GM18951 (cell line): ENCODE measurements around the gene HPD.

ENCODE experiments used
- POLR2A ChIP-seq: IDR thresholded peaks from 4 replicates; pipeline ENCODE4 v1.6.1; 2011; ENCODE audit warnings: mild to moderate bottlenecking; ENCODE audit not compliant: insufficient read length, insufficient read depth; ENCODE audit errors: extremely low read depth
- in situ Hi-C: fragments of 300-500 bp; cut with MboI; formaldehyde crosslinking; loops from one replicate; pipeline ENCODE4 v1.12.0; 2022; ENCODE audit warnings: low sequenced_read_pairs, mixed read lengths, inconsistent platforms; ENCODE audit not compliant: unreplicated experiment

Gene HPD

DNA sequence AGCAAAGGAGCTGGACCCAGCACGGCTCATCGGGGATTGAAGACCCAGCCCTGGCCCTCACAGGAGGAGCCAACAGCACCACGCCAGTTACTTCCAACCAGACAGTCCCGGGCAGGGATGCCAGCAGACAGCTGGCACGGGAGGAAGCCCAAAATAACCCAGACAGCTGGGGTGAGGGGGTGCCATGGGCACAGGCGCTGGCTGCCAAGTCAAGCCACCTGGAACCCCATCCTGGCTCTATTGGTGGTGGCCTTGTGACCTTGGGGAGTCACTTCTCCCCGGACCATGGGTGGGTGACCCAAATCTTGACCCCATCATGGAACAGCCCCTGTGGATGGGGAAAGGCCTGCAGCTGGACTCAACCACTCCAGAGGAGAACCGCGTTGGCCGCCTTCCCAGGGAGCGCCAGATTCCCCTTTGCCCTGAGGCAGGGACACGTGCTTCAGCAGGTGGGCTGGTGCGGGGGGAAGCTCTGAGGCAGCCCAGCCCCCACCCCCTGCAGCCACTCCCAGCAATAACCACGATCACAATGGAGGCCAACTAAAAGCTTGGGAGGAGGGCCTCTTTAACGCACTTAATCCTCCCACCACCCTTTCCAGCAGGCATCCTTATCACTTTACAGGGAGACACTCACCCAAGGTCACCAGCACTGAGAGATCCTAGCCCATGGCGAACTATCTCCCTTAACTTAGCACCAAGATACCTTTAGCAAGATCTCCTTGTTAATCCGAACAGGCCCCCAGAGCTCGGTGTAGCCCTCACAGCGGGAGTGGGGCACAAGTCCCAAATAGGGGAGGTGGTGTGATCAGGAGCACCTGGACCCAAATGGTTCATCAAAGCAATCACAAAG, 60.5 kb downstream of the HPD start:
- in situ Hi-C loops = no loop called here
- peak; percentile 25 for TF ChIP-seq POLR2A

DNA sequence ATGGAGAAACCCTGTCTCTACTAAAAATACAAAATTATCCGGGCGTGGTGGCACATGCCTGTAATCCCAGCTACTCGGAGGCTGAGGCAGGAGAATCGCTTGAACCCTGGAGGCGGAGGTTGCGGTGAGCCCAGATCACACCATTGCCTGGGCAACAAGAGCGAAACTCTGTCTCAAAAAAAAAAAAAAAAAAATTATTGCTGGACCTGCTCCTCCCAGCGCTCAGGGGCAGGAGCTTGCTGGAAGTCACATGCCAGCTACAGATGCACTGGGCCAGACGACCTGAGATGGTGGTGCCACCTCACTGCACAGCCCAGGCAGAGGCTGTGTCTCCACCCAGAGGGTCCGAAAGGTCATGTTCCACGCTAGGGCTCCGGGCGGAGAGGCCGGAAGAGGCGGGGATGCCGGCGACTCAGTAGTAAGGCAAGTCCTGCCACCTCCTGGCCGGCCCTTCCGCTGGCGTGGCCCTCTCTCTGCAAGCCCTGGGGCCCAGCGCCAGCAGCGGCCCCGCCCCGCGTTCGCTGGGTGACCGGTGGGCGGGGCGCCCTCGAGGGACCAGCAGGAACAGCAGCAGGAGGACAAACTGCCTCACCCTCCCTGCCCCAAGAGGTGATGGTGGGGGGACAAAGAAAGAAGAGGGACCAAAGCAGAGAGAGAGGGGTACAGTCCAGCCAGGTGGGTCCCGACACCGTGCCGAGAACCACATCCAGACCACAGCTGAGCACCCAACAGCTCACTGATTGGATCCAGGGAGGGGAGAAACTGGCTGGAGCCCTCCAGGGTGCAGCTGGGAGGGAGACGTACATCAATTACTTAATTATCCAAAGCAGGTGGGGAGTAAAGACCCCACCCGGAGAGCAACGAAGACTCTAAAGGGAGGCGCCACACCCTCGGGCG, 61.6 kb downstream of the HPD start:
- TF ChIP-seq POLR2A = no peak
- in situ Hi-C loops = no loop called here

DNA sequence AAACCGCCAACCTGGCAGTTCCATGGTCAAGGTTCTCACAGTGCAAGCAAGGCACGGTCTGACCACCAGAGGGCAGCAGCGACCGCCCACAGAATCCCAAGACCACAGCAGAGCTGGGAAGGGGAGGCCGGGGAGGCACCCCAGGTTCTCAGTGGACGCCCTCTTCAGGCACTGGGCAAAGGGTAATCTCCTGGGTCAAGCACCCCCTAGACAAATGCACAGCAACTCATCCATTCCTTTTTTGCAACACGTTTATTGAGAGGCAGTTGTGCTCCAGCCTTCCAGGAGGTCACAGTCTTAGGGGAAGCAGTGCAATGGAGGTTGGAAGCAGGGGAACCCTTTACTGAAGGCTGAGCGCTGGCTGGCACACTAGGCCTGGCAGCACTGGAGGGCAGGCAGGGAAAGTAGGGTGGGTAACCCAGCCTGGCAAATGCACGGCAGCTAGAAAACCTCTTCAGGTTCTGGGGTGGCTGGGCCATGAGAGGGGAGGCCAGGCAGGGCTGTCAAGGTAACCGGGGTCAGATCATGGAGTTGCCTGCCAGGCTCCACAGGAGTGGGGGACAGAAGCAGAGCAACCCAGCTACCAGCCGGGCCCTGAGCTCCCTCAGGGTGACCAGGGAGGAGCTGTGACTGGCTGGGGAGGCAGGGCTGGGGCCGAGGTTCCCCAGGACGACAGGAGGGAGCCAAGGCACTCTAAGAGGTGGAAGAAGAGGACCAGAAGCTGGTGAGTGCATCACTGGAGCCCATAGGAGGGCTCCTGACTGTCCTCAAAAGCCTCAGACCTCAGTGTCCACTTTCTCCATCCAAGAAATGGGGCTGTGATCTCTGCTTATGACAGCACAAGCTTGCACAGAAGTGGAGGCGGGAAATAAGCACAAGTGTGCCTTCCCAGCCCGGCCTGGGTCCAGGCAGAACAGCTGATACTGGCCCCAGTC, 63.4 kb downstream of the HPD start:
- in situ Hi-C loops = no loop called here
- no peak for TF ChIP-seq POLR2A

DNA sequence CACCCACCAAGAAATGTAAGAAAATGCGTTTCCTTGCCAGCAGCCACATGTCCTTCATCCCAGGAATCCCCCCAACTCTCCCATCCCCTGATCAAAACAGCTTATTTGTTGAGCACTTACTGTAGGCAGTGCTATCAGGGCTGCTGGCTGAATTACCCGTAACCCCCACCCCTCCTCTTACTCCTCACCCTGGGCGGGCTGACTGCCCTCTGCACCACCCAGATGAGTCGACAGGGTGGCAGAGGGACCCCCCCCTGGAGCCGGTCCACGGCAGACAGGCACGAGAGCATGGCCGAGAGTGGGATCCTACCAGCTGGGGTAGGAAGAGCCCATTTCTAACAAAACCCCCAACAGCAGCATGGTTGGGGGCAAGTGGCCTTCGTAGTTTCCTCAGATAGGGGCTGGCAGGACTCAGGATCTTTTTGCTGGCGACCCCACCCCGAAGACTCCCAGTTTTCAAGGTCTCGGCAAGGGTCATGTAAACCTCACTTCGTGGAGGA, 64.1 kb downstream of the HPD start:
- in situ Hi-C loops = loop anchor here (5.0 kb wide), 1 partner anchor 102 kb away; no protein-coding TSS in a partner anchor

DNA sequence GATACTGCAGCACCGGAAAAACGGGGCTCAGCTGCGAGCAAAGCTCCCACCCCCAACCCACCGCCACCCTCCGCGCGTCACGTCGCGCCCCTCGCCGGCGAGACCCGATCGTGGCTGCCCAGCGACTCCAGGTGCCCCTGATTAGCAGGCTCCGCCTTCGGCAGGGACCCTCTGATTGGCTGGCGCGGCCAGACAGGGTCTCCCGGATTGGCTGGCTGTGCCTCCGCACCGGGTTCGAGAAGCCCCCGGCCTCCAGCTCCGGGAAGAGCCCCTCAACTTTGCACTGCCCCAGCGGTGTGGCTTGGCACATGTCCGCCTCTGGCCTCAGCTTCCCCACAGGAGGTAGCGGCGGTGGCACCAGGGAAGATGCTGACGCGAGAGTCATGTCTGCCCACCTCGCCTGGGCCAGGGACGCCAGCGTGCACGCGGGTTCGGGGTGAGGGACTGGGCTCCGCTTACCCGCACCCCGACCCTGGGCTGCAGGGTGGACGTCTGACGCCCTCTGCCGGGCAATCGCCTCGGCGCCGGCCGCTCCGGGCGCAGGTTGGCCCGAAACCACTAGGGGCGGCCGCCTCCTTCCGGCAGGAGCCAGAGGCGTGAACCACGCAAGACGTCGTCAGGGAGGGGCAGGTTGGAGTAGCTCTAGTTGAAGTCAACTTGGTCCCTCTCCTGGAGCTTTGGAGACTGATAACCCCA, 64.7 kb downstream of the HPD start:
- TF ChIP-seq POLR2A = peak; percentile 51
- in situ Hi-C loops = loop anchor here (5.0 kb wide), 1 partner anchor 102 kb away; no protein-coding TSS in a partner anchor

More for the DNA sequence above, 64.1 kb downstream of the HPD start:
- TF ChIP-seq POLR2A = no peak

DNA sequence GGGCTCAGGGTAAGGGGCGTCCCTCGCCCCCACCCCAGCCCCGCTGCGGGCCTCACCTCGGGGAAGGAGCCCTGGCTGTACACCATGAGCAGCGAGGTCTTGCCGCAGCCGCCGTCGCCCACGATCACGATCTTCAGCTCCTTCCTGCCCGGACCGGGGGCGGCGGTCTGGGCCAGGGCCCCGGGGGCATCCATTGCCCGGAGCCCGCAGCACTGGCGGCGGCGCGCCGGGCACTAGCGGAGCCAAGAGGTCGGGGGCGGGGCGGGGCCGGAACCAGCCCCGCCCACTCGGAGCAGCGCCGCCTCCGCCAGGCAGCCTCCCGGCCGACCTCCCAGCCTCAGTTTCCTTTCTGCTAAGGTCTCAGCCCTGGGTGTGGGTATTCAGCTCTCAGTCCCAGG, 65.2 kb downstream of the HPD start, which contains the start of gene RHOF:
RHOF (minus strand) TSS at position 249 of the 398 bp plus-strand sequence; CDS start at position 194, 55 bp downstream.
- peak; percentile 70 for TF ChIP-seq POLR2A
- in situ Hi-C loops = loop anchor here (5.0 kb wide), 1 partner anchor 101 kb away; no protein-coding TSS in a partner anchor

DNA sequence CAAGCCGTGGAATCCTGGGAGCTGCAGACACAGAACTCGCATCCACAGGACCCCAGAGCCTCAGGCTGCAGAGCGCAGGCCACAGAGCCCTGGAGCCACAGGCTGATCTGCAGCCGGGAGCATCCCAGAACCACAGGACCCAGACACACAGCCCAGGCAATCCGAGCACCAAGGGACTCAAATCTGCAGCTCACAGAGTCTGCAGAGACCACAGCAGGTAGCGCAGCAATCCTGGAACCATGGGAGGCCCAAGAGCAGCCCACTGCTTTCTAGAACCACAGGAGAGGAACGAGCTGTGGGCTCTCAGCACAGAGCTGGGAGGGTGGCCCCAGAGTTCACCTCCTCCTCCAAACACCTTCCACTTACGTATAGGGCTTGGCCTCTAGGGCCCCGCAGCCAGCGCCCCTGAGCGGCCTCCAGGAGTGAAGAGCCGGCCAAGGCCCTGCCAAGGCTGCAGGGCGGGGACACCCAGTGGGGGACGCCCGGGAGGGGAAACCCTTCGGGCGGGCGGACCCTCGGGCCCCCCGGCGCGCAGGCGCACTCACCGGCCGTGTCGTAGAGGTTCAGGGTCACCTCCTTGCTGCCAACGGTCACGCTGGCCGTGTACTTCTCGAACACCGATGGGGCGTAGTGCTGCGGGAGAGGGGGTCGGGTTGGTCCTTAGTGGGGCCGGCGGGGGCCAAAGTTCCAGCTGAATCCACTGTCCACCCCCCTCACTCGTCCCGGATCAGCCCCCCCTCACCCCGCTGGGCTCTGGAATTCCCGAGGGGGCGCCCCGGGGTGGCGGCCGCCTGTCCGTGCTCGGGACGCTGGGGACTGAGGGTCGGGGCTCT, 65.8 kb downstream of the HPD start:
- in situ Hi-C loops = loop anchor here (5.0 kb wide), 1 partner anchor 101 kb away; no protein-coding TSS in a partner anchor
- no peak for TF ChIP-seq POLR2A

DNA sequence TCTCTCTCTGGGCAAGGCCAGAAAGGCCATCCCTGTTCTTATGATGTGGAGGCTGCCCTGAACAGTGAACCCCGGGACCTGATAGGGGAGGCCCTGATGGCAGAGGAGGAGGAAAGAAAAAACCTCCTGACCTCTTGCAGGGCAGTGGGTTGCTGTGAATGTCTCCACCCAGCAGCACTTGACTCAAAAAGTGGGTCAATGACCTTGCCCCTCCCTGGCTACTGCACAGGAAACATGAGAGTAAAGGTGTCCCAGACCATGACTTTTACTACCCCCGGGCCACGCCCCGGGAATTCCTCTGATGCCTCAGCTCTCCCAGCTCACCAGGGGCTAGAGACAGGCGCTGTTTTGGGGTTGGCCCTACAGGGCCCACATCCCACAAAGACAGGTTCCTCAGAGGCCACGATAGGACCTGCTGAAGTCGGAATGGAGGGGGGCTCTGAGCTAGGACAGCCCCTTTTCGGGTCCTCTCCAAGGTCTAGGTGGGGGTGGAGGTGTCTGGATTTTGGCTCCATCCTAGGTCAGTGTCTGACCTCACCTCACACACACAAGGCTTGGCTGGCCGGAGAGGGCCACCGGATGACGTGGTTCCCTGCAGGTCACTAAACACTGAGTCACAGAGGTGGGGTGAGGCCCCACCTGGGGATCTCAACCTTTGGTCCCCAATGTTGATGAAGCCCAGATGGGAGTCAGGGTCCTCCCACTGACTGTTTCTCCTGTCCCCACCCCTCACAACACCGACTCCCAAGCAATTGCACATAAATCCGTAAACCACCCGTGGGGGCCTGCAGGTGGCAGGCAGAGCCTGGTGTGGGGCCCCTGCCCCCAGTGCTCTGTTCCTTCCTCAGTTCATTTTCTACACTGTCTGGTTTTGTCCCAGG, 66.7 kb downstream of the HPD start:
- TF ChIP-seq POLR2A = no peak
- in situ Hi-C loops = loop anchor here (5.0 kb wide), 1 partner anchor 100 kb away; no protein-coding TSS in a partner anchor

DNA sequence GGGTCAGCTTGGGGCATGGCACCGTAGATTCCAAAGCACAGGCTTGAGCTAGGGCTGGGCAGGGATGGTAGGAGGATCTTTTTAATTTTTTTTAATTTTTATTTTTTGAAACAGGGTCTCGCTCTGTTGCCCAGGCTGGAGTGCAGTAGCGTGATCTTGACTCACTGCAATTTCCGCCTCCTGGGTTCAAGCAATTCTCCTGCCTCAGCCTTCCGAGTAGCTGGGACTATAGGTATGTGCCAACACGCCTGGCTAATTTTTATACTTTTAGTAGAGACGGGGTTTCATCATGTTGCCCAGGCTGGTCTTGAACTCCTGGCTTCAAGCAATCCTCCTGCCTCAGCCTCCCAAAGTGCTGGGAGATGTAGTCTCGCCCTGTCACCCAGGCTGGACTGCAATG, 67.9 kb downstream of the HPD start:
- in situ Hi-C loops = loop anchor here (5.0 kb wide), 1 partner anchor 98 kb away; no protein-coding TSS in a partner anchor
